A549 (cell line): ENCODE measurements around the gene CTDSPL. TPM values are rescaled to one million over a fixed set of nuclear protein-coding genes. Genes with fewer than 3 reads are reported as not detected.

Experiments used
- ATAC-seq, 2 experiments: fragments of 200-7000 bp in 1 of 2; fragments of >200 bp in 1 of 2; cut with Nextera tagmentation in 1 of 2; cut with Tn5 transposase in 1 of 2; 3 replicates each; pipeline versions ENCODE4 v1.8.0 to v1.9.1; 2018 to 2020; ENCODE audit warnings: mild to moderate bottlenecking in 1 of 2, moderate library complexity in 1 of 2
- CTCF ChIA-PET: fragments of 300-600 bp; sonication (Branson Sonifier 250); formaldehyde crosslinking; extraction: SDS; loops from one replicate; lab custom pipeline; 2021; ENCODE audit warnings: antibody characterized with exemption, inconsistent platforms; lab: Yijun Ruan, JAX
- POLR2A ChIA-PET: fragments of 350-600 bp; formaldehyde crosslinking; extraction: SDS; loops from one replicate; lab custom pipeline; 2021; ENCODE audit warnings: antibody characterized with exemption, inconsistent platforms; lab: Yijun Ruan, JAX
- DNase-seq, 2 experiments: peaks; one replicate each; pipeline versions ENCODE4 v3.0.0 to v3.0.0-alpha.2; 2011 to 2016; ENCODE audit warnings: low read depth in 1 of 2, low spot score in 1 of 2
- FAIRE-seq: peaks from 2 replicates; lab custom pipeline; 2011; peaks lifted over from hg19 to GRCh38; lab: Jason Lieb, UNC
- H3K27ac ChIP-seq, 2 experiments: fragments of >200 bp; sonication (Bioruptor Twin); formaldehyde crosslinking; 3 replicates each; pipeline ENCODE4 v1.5.1; 2016 to 2017
- H3K4me1 ChIP-seq: fragments of >200 bp; sonication (Bioruptor Twin); formaldehyde crosslinking; 3 replicates; pipeline ENCODE4 v1.6.1; 2016
- H3K4me2 ChIP-seq: fragments of >200 bp; sonication (Bioruptor Twin); formaldehyde crosslinking; 3 replicates; pipeline ENCODE4 v1.6.1; 2016
- H3K4me3 ChIP-seq: fragments of >200 bp; sonication (Bioruptor Twin); formaldehyde crosslinking; 3 replicates; pipeline ENCODE4 v1.5.1; 2016
- H3K9me3 ChIP-seq: fragments of >200 bp; sonication (Bioruptor Twin); formaldehyde crosslinking; 3 replicates; pipeline ENCODE4 v1.6.1; 2016
- BCL3 ChIP-seq: fragments of >200 bp; sonication (Bioruptor Twin); formaldehyde crosslinking; IDR thresholded peaks from 3 replicates; pipeline ENCODE4 v1.6.1; 2016
- CBX2 ChIP-seq: fragments of 200-600 bp; sonication (generic); IDR thresholded peaks from 2 replicates; pipeline ENCODE4 v1.6.1; 2016; ENCODE audit warnings: low read depth, mild to moderate bottlenecking, borderline replicate concordance
- CBX8 ChIP-seq: fragments of 200-600 bp; sonication (generic); IDR thresholded peaks from 2 replicates; pipeline ENCODE4 v1.6.1; 2016
- CHD2 ChIP-seq: fragments of 150-350 bp; IDR thresholded peaks from 2 replicates; pipeline ENCODE4 v1.6.1; 2014; ENCODE audit warnings: low read length; ENCODE audit not compliant: partially characterized antibody
- CHD4 ChIP-seq: fragments of 200-600 bp; sonication (generic); IDR thresholded peaks from 2 replicates; pipeline ENCODE4 v1.6.1; 2016; ENCODE audit warnings: antibody characterized with exemption, mild to moderate bottlenecking, borderline replicate concordance
- E2F6 ChIP-seq: IDR thresholded peaks from 2 replicates; pipeline ENCODE4 v1.6.1; 2012; ENCODE audit warnings: low read depth, borderline replicate concordance
- EHF ChIP-seq: fragments of 250-450 bp; sonication (Bioruptor Pico); IDR thresholded peaks from 2 replicates; pipeline ENCODE4 v1.5.0; 2020; ENCODE audit warnings: mild to moderate bottlenecking
- EHMT2 ChIP-seq: fragments of 200-600 bp; sonication (generic); IDR thresholded peaks from 2 replicates; pipeline ENCODE4 v1.6.1; 2016; ENCODE audit warnings: antibody characterized with exemption, low read depth, mild to moderate bottlenecking, moderate library complexity
- EP300 ChIP-seq, 2 experiments: fragments of >200 bp; sonication (Bioruptor Twin); formaldehyde crosslinking; IDR thresholded peaks; 2 replicates in 1 of 2; 3 replicates in 1 of 2; pipeline ENCODE4 v1.6.1; 2016 to 2017
- ESRRA ChIP-seq: fragments of 150-350 bp; IDR thresholded peaks from 2 replicates; pipeline ENCODE4 v1.6.1; 2014; ENCODE audit warnings: mild to moderate bottlenecking, low read length, borderline replicate concordance
- FOSL2 ChIP-seq, 2 experiments: fragments of 450-650 bp in 1 of 2; fragments of >200 bp in 1 of 2; sonication (Bioruptor Twin) in 1 of 2; formaldehyde crosslinking; IDR thresholded peaks; 2 replicates each; pipeline versions ENCODE4 v1.5.0 to v1.6.1; 2016 to 2020; ENCODE audit warnings: mild to moderate bottlenecking in 1 of 2, moderate library complexity in 1 of 2
- HEYL ChIP-seq: fragments of 250-450 bp; sonication (Bioruptor Pico); IDR thresholded peaks from 2 replicates; pipeline ENCODE4 v1.8.0; 2021; ENCODE audit warnings: mild to moderate bottlenecking, moderate library complexity
- HOXB5 ChIP-seq: fragments of 250-450 bp; sonication (Bioruptor Pico); IDR thresholded peaks from 2 replicates; pipeline ENCODE4 v1.5.0; 2020; ENCODE audit warnings: mild to moderate bottlenecking, moderate library complexity
- JUNB ChIP-seq: fragments of >200 bp; sonication (Bioruptor Twin); formaldehyde crosslinking; IDR thresholded peaks from 2 replicates; pipeline ENCODE4 v1.6.1; 2016
- KDM5A ChIP-seq: fragments of 200-600 bp; sonication (generic); IDR thresholded peaks from 2 replicates; pipeline ENCODE4 v1.6.1; 2016; ENCODE audit warnings: antibody characterized with exemption, mild to moderate bottlenecking
- MAZ ChIP-seq: fragments of 150-350 bp; IDR thresholded peaks from 2 replicates; pipeline ENCODE4 v1.6.1; 2014; ENCODE audit warnings: antibody characterized with exemption, low read depth, low read length, borderline replicate concordance
- MYC ChIP-seq: IDR thresholded peaks from 2 replicates; pipeline ENCODE4 v1.6.1; 2012; ENCODE audit warnings: mild to moderate bottlenecking, inconsistent platforms, low read length, improper control_type of control experiment, borderline replicate concordance
- NR3C1 ChIP-seq: fragments of >200 bp; sonication (Bioruptor Twin); formaldehyde crosslinking; IDR thresholded peaks from 3 replicates; pipeline ENCODE4 v1.6.1; 2017
- RARB ChIP-seq: fragments of 250-450 bp; sonication (Bioruptor Pico); IDR thresholded peaks from 2 replicates; pipeline ENCODE4 v1.8.0; 2021; ENCODE audit warnings: mild to moderate bottlenecking, moderate library complexity
- RCOR1 ChIP-seq: fragments of 150-350 bp; IDR thresholded peaks from 2 replicates; pipeline ENCODE4 v1.6.1; 2014; ENCODE audit warnings: antibody characterized with exemption, low read length, low read depth
- RNF2 ChIP-seq: fragments of 200-600 bp; sonication (generic); IDR thresholded peaks from 2 replicates; pipeline ENCODE4 v1.6.1; 2016; ENCODE audit warnings: low read depth, mild to moderate bottlenecking, antibody characterized with exemption, moderate library complexity, borderline replicate concordance
- TFCP2L1 ChIP-seq: fragments of 250-450 bp; sonication (Bioruptor Pico); IDR thresholded peaks from 2 replicates; pipeline ENCODE4 v1.5.0; 2021; ENCODE audit warnings: mild to moderate bottlenecking
- TP53 ChIP-seq: fragments of 250-450 bp; sonication (Bioruptor Pico); IDR thresholded peaks from 2 replicates; pipeline ENCODE4 v1.5.0; 2021; ENCODE audit warnings: mild to moderate bottlenecking, moderate library complexity
- ZC3H11A ChIP-seq: fragments of 450-650 bp; IDR thresholded peaks from 2 replicates; pipeline ENCODE4 v1.6.1; 2014; ENCODE audit warnings: antibody characterized with exemption, mild to moderate bottlenecking
- ZNF302 ChIP-seq: fragments of 250-450 bp; sonication (Bioruptor Pico); IDR thresholded peaks from 2 replicates; pipeline ENCODE4 v1.9.0; 2021; ENCODE audit warnings: inconsistent platforms, mild to moderate bottlenecking, moderate library complexity
- WGBS: methylation state at CpG from one replicate; pipeline ENCODE4 v1.1.6; 2017; ENCODE audit errors: missing lambda C conversion rate; 5-methylcytosine and 5-hydroxymethylcytosine counted together
- polyA plus RNA-seq, 4 experiments: library from polyadenylated mRNA; depleted of rRNA in 3 of 4; stranded (reverse); fragments of >200 nt; fragmentation: RNase III in 1 of 4; extraction: RNeasy Plus Mini Kit Qiagen cat#74134 plus additional on column Dnase treatment in 1 of 4; gene quantifications; 2 replicates in 3 of 4; 3 replicates in 1 of 4; pipeline ENCODE4 v1.2.3, GENCODE V29; 2011 to 2017
- TF ChIP-seq, protein P1 (sequence below): fragments of 250-450 bp; sonication (Bioruptor Pico); IDR thresholded peaks from 2 replicates; pipeline ENCODE4 v1.5.0; 2020; ENCODE audit warnings: low read depth, mild to moderate bottlenecking, moderate library complexity

CTDSPL gene
- polyA plus RNA-seq, 2 of the 4 experiments (the other 2 are of a cell fraction), result 9.9 to 35.1 TPM

DNA sequence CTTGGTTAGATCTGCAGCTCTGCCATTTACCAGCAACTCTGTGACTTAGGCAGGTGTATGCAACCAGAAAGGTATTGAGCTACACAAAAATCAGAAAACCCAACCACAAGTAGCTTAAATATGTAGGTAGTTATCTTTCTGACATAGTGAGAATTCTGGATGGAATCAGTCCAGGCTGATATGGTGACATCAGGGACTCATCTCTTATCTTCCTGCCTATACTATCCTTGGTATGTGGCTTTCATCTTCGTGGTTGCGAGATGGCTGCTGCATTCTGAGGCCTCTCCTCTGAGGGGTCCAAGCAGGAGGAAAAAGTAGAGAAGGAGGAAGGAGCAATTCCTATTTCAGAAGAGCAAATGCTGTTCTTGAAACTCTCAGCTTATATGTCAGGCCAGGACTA, 40.0 kb downstream of the CTDSPL start:
- Histone ChIP-seq H3K4me2 (no peak overlapping the region), H3K9me3 (no peaks in the 10 kb centered on the region), H3K27ac (no peak overlapping the region), H3K4me1 (peaks cover 4% of the 10 kb centered on the region; the same call in 1 of the 3 replicates), H3K4me3 (no peak overlapping the region)
- no peak for FAIRE-seq
- no peak for DNase-seq
- CTCF ChIA-PET, result interaction anchor here (1.0 to 3.4 kb wide), 4 partner anchors 10 to 66 kb away, joined by 3 to 16 read pairs (median 8); no protein-coding TSS in a partner anchor
- TF ChIP-seq MAZ (no peak), RCOR1 (no peak)
- POLR2A ChIA-PET, result no interaction called here
- no peak for ATAC-seq
- WGBS, result 100% methylated on average over 2 of the region's 2 CpGs

DNA sequence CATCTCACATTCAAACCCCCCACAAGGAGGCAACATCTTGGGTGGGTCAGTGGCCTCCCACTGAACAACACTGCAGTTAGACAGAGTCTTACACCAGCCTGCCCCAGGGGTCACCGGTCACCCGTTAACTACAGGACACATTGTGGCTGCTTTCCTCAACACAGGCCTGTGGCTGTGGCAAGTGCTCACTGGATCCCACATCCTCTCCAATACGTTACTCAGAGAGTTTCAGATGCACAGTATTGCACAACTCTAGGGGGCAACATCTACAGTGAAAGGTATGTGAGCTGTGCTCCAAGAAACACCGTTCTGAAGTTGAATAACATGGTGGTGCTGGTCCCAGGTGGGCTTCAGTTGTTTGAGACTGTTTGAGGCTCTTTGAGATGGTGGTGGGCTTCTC, 41.0 kb downstream of the CTDSPL start:
- POLR2A ChIA-PET, result no interaction called here
- no peak for FAIRE-seq

DNA sequence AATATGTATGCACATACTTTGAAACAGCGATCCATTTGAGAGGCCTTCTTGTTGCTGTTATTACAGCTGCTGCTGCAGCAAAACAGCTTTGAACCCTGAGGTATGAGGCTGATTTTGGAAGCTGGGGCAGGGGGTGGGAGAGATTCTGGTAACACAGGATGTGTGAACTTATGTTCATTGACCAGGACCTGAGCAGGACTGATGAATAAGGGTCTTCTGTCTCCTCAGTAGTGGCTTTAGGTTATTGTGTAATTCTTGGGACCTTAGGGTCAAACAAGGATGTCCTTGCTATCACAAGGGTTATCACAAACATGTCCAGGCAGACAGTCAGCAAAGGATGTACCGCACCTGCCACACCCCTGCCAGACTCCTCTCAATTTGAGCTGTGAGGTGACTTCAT, 41.6 kb downstream of the CTDSPL start:
- TF ChIP-seq TP53 (no peak), EHMT2 (no peak), EP300 (IDR thresholded peaks at IDR 0.05) (no peak), RNF2 (no peak), FOSL2 (IDR thresholded peaks at IDR 0.05) (no peak), FOSL2 (CRISPR knock-in tag; IDR thresholded peaks at IDR 0.05) (no peak), CBX2 (no peak), ESRRA (no peak), E2F6 (no peak)
- CTCF ChIA-PET, result interaction anchor here (2.4 to 3.4 kb wide), 2 partner anchors 48 to 64 kb away, joined by 6 to 16 read pairs; no protein-coding TSS in a partner anchor
- Histone ChIP-seq H3K27ac (no peak overlapping the region), H3K9me3 (no peaks in the 10 kb centered on the region), H3K4me1 (peaks cover 4% of the 10 kb centered on the region; the same call in 1 of the 3 replicates), H3K4me2 (no peak overlapping the region), H3K4me3 (no peak overlapping the region)
- no peak for FAIRE-seq
- no peak for ATAC-seq
- no peak for DNase-seq
- 70% methylated on average over 2 of the region's 2 CpGs for WGBS
- POLR2A ChIA-PET, result no interaction called here

More for the DNA sequence above, 41.0 kb downstream of the CTDSPL start:
- Histone ChIP-seq H3K4me3 (no peak overlapping the region), H3K4me1 (peaks cover 4% of the 10 kb centered on the region; the same call in 1 of the 3 replicates), H3K27ac (no peak overlapping the region), H3K4me2 (no peak overlapping the region), H3K9me3 (no peaks in the 10 kb centered on the region)
- CTCF ChIA-PET, result interaction anchor here (1.0 to 3.4 kb wide), 3 partner anchors 9 to 65 kb away, joined by 3 to 16 read pairs (median 11); no protein-coding TSS in a partner anchor
- DNase-seq, result no peak
- TF ChIP-seq CHD4 (no peak), ZC3H11A (no peak), ZNF302 (CRISPR knock-in tag) (no peak), RARB (no peak), JUNB (no peak), E2F6 (no peak), NR3C1 (no peak), HEYL (CRISPR knock-in tag) (no peak), BCL3 (no peak), TP53 (no peak), MYC (no peak), TFCP2L1 (no peak), HOXB5 (no peak), KDM5A (no peak), EHMT2 (no peak), CHD2 (no peak), CBX8 (no peak), EHF (CRISPR knock-in tag) (no peak)
- TF ChIP-seq, protein P1, sequence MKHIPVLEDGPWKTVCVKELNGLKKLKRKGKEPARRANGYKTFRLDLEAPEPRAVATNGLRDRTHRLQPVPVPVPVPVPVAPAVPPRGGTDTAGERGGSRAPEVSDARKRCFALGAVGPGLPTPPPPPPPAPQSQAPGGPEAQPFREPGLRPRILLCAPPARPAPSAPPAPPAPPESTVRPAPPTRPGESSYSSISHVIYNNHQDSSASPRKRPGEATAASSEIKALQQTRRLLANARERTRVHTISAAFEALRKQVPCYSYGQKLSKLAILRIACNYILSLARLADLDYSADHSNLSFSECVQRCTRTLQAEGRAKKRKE (CRISPR knock-in tag), result no peak
- ATAC-seq, result no peak
- WGBS, result 91% methylated on average over 4 of the region's 4 CpGs
